ENCODE data around the gene SLC14A1. TPM values are rescaled to one million over a fixed set of nuclear protein-coding genes. Genes with fewer than 3 reads are reported as not detected.

Gene SLC14A1
- total and polyA plus RNA-seq, 2 of the 13 experiments (the other 11 are each of a cell fraction or from before 2014, with no cell fraction given), result not detected

Small RNA genes lying within 50 kb of the gene (small RNA-seq; reads per million reads assigned to genes)
- 0 reads per million in 3 experiments for gene AC087685.1 (ENCODE audit: insufficient read depth in 2 of 3, insufficient read length in 3 of 3, low read depth in 2 of 3, low replicate concordance in 1 of 3)

Other genes with a start within 250 kb of the SLC14A1 start
- gene SLC14A2, start 108.7 kb upstream of the SLC14A1 start, total RNA-seq (2016; rRNA removed; fragmentation: Illumina TruSeq; extraction: Trizol), result not detected in 2 replicates
- not detected in 2 replicates for gene SLC14A2, start 108.7 kb upstream of the SLC14A1 start, polyA plus RNA-seq (2011; rRNA removed)
- not detected in 2 replicates for gene SIGLEC15, start 101.5 kb downstream of the SLC14A1 start, total RNA-seq (2016; rRNA removed; fragmentation: Illumina TruSeq; extraction: Trizol)
- not detected in 2 replicates for gene SIGLEC15, start 101.5 kb downstream of the SLC14A1 start, polyA plus RNA-seq (2011; rRNA removed)
- 6.7 and 13.3 TPM in 2 replicates for gene EPG5, start 243.1 kb downstream of the SLC14A1 start, total RNA-seq (2016; rRNA removed; fragmentation: Illumina TruSeq; extraction: Trizol)
- gene EPG5, start 243.1 kb downstream of the SLC14A1 start, polyA plus RNA-seq (2011; rRNA removed), result 7.1 and 9.3 TPM in 2 replicates

All from HepG2 (cell line).